Neural cell (in vitro differentiated cells): ENCODE data around the gene RNASEH1. TPM values are rescaled to one million over a fixed set of nuclear protein-coding genes. Genes with fewer than 3 reads are reported as not detected.

Experiments
- H2AFZ ChIP-seq: fragments of 200-600, 300-800 bp; sonication (generic), shearing (Covaris generic); 2 replicates; pipeline ENCODE4 v1.6.0; 2014; ENCODE audit warnings: low read depth, mild to moderate bottlenecking, antibody characterized with exemption, low read length, moderate library complexity
- H3F3A ChIP-seq: fragments of 200-600 bp; shearing (Covaris generic); 2 replicates; pipeline ENCODE4 v1.6.1; 2016; ENCODE audit warnings: mild to moderate bottlenecking, moderate library complexity, mixed read lengths, antibody characterized with exemption, low read length; ENCODE audit not compliant: insufficient read depth, poor library complexity, severe bottlenecking
- H3K27ac ChIP-seq: fragments of 200-600, 300-800 bp; sonication (generic), shearing (Covaris generic); 2 replicates; pipeline ENCODE4 v1.5.1; 2014; ENCODE audit warnings: mild to moderate bottlenecking, low read length, moderate library complexity
- H3K27me3 ChIP-seq: fragments of 300-800, 200-600 bp; sonication (generic), shearing (Covaris generic); 2 replicates; pipeline ENCODE4 v1.6.0; 2014; ENCODE audit warnings: mild to moderate bottlenecking, low read depth, low read length, moderate library complexity; ENCODE audit not compliant: insufficient read depth
- H3K36me3 ChIP-seq: fragments of 300-800, 200-600 bp; sonication (generic), shearing (Covaris generic); 2 replicates; pipeline ENCODE4 v1.5.1; 2014; ENCODE audit warnings: mild to moderate bottlenecking, antibody characterized with exemption, low read length, moderate library complexity; ENCODE audit not compliant: insufficient read depth
- H3K4me2 ChIP-seq: fragments of 300-800, 200-600 bp; sonication (generic), shearing (Covaris generic); 2 replicates; pipeline ENCODE4 v1.6.0; 2014; ENCODE audit warnings: mild to moderate bottlenecking, low read length
- H3K4me3 ChIP-seq: fragments of 300-800, 200-600 bp; sonication (generic), shearing (Covaris generic); 2 replicates; pipeline ENCODE4 v1.5.1; 2014; ENCODE audit warnings: mild to moderate bottlenecking, low read length, moderate library complexity
- H3K79me2 ChIP-seq: fragments of 200-600 bp; shearing (Covaris generic); replicated peaks from 2 replicates; pipeline ENCODE4 v1.6.0; 2014; ENCODE audit warnings: mild to moderate bottlenecking, low read length, moderate library complexity; ENCODE audit not compliant: insufficient read depth
- H3K9ac ChIP-seq: fragments of 300-800, 200-600 bp; sonication (generic), shearing (Covaris generic); 2 replicates; pipeline ENCODE4 v1.6.1; 2016; ENCODE audit warnings: mild to moderate bottlenecking, low read length, mixed read lengths
- H3K9me2 ChIP-seq: fragments of 200-600 bp; shearing (Covaris generic); 2 replicates; pipeline ENCODE4 v1.6.1; 2016; ENCODE audit warnings: mild to moderate bottlenecking, low read length, mixed read lengths; ENCODE audit not compliant: insufficient read depth
- H3K9me3 ChIP-seq: fragments of 200-600, 300-800 bp; sonication (generic), shearing (Covaris generic); 2 replicates; pipeline ENCODE4 v1.6.1; 2016; ENCODE audit warnings: mild to moderate bottlenecking, mixed run types, low read length, moderate library complexity, mixed read lengths
- H4K20me1 ChIP-seq: fragments of 200-600 bp; shearing (Covaris generic); 2 replicates; pipeline ENCODE4 v1.6.1; 2016; ENCODE audit warnings: mild to moderate bottlenecking, mixed run types; ENCODE audit not compliant: insufficient read depth
- CTCF ChIP-seq: fragments of 450-650 bp; IDR thresholded peaks from 2 replicates; pipeline ENCODE4 v1.5.1; 2014; ENCODE audit warnings: antibody characterized with exemption, mild to moderate bottlenecking, moderate library complexity; ENCODE audit not compliant: poor library complexity, severe bottlenecking
- EP300 ChIP-seq: fragments of 450-650 bp; conservative IDR thresholded peaks from 2 replicates; pipeline ENCODE4 v1.6.1; 2014; ENCODE audit warnings: antibody characterized with exemption, mild to moderate bottlenecking, moderate library complexity; ENCODE audit not compliant: poor library complexity, severe bottlenecking
- EZH2 ChIP-seq: fragments of 200-600, 300-800 bp; shearing (Covaris generic), sonication (generic); IDR thresholded peaks from 2 replicates; pipeline ENCODE4 v1.6.1; 2014; ENCODE audit warnings: antibody characterized with exemption, low read length, borderline replicate concordance, mild to moderate bottlenecking; ENCODE audit not compliant: insufficient read depth, poor library complexity, severe bottlenecking
- MXI1 ChIP-seq: fragments of 450-650 bp; conservative IDR thresholded peaks from 2 replicates; pipeline ENCODE4 v1.6.1; 2014; ENCODE audit warnings: antibody characterized with exemption, mild to moderate bottlenecking; ENCODE audit not compliant: poor library complexity, severe bottlenecking
- POLR2AphosphoS5 ChIP-seq: IDR thresholded peaks from 2 replicates; pipeline ENCODE4 v1.6.1; 2012
- RAD21 ChIP-seq: fragments of 450-650 bp; conservative IDR thresholded peaks from 2 replicates; pipeline ENCODE4 v1.6.1; 2014; ENCODE audit warnings: antibody characterized with exemption, mild to moderate bottlenecking, moderate library complexity
- REST ChIP-seq: IDR thresholded peaks from 2 replicates; pipeline ENCODE4 v1.6.1; 2012; ENCODE audit warnings: borderline replicate concordance
- SMC3 ChIP-seq: fragments of 450-650 bp; conservative IDR thresholded peaks from 2 replicates; pipeline ENCODE4 v1.6.1; 2014; ENCODE audit warnings: antibody characterized with exemption, mild to moderate bottlenecking, moderate library complexity; ENCODE audit not compliant: poor library complexity
- TAF1 ChIP-seq: IDR thresholded peaks from 2 replicates; pipeline ENCODE4 v1.6.1; 2012; ENCODE audit warnings: low read depth
- polyA plus RNA-seq: library from polyadenylated mRNA; depleted of rRNA; stranded (reverse); fragments of >200 nt; gene quantifications from 2 replicates; pipeline ENCODE4 v1.2.3, GENCODE V29; 2014

The RNASEH1 gene
- polyA plus RNA-seq, 1 donor from 2014 or later: 23.4 TPM

- Histone ChIP-seq H3K9me3 (no peaks in the 10 kb centered on the region), H3F3A (no peaks in the 10 kb centered on the region), H3K36me3 (no peaks in the 10 kb centered on the region), H4K20me1 (no peaks in the 10 kb centered on the region), H3K27me3 (no peaks in the 10 kb centered on the region), H3K79me2 (no peaks in the 10 kb centered on the region), H3K4me3 (no peak overlapping the region), H3K4me2 (no peak overlapping the region), H2AFZ (no peak overlapping the region), H3K27ac (no peak overlapping the region), H3K9me2 (no peaks in the 10 kb centered on the region), H3K9ac (no peak overlapping the region)
- no peak for TF ChIP-seq CTCF
- no peak for TF ChIP-seq REST
- no peak for TF ChIP-seq SMC3
- no peak for TF ChIP-seq EP300
- TF ChIP-seq RAD21: no peak
- no peak for TF ChIP-seq POLR2AphosphoS5
These were observed 30.0 kb upstream of the RNASEH1 start for GRCh38 chr2:3588084-3588483.

- Histone ChIP-seq H4K20me1 (no peaks in the 10 kb centered on the region), H3K27ac (no peak overlapping the region), H3K79me2 (no peaks in the 10 kb centered on the region), H3F3A (no peaks in the 10 kb centered on the region), H3K27me3 (no peaks in the 10 kb centered on the region), H3K36me3 (no peaks in the 10 kb centered on the region), H3K9me3 (no peaks in the 10 kb centered on the region), H3K9me2 (no peaks in the 10 kb centered on the region), H2AFZ (no peak overlapping the region), H3K4me2 (no peak overlapping the region), H3K4me3 (no peak overlapping the region), H3K9ac (no peak overlapping the region)
- TF ChIP-seq CTCF: no peak
- no peak for TF ChIP-seq TAF1
- TF ChIP-seq SMC3: no peak
- TF ChIP-seq EP300: no peak
- no peak for TF ChIP-seq RAD21
- TF ChIP-seq POLR2AphosphoS5: no peak
- no peak for TF ChIP-seq EZH2
- TF ChIP-seq MXI1: no peak
- no peak for TF ChIP-seq REST
These were observed 29.3 kb upstream of the RNASEH1 start for GRCh38 chr2:3587432-3587831.
